Naive thymus-derived CD4-positive, alpha-beta T cell (primary cell): ENCODE measurements around the gene ABCC3. TPM values are rescaled to one million over a fixed set of nuclear protein-coding genes. Genes with fewer than 3 reads are reported as not detected.
A peak's percentile ranks its signal among the peaks of the same experiment; 100 is the strongest.
"Not testable (repeated sequence)": the region's sequence is repeated elsewhere in the genome, so short reads cannot be mapped to it uniquely, and the experiment has no call there.

Source experiments
- ATAC-seq: fragments of 150-1000 bp; cut with Tn5 transposase; 2 replicates; pipeline ENCODE4 v1.10.0; 2021; ENCODE audit warnings: mild to moderate bottlenecking, moderate library complexity
- CTCF ChIA-PET: fragments of 350-600 bp; sonication (Branson Sonifier 250); formaldehyde crosslinking; loops from one replicate; lab custom pipeline; 2021; ENCODE audit warnings: antibody characterized with exemption; lab: Charles Lee
- POLR2A ChIA-PET: fragments of 350-600 bp; sonication (Branson Sonifier 250); formaldehyde crosslinking; loops from one replicate; lab custom pipeline; 2021; ENCODE audit warnings: antibody characterized with exemption, inconsistent platforms; lab: Charles Lee
- DNase-seq, 9 donors: peaks; one replicate each; pipeline versions ENCODE4 v3.0.0 to v3.0.0-alpha.2; 2020 to 2022; ENCODE audit warnings: mixed read lengths in 1 of 9
- H3K27ac ChIP-seq: one replicate; pipeline ENCODE4 v1.7.0; 2013; ENCODE audit warnings: mild to moderate bottlenecking, low read depth, low read length, moderate library complexity
- H3K27me3 ChIP-seq, 2 donors: one replicate each; pipeline ENCODE4 v1.7.0; 2013; ENCODE audit warnings: low read length in 2 of 2, mild to moderate bottlenecking in 2 of 2, moderate library complexity in 2 of 2; ENCODE audit not compliant: control insufficient read depth in 2 of 2, insufficient read depth in 2 of 2
- H3K36me3 ChIP-seq, 3 experiments: 1 replicate in 2 of 3; 2 replicates in 1 of 3; pipeline ENCODE4 v1.7.0; 2013; ENCODE audit warnings: low read length in 3 of 3, mild to moderate bottlenecking in 3 of 3, moderate library complexity in 1 of 3; ENCODE audit not compliant: insufficient read depth in 3 of 3, control insufficient read depth in 2 of 3
- H3K4me1 ChIP-seq, 2 donors: one replicate each; pipeline ENCODE4 v1.7.0; 2013; ENCODE audit warnings: low read length in 2 of 2, mild to moderate bottlenecking in 2 of 2, moderate library complexity in 1 of 2; ENCODE audit not compliant: control insufficient read depth in 2 of 2, insufficient read depth in 2 of 2
- H3K4me3 ChIP-seq: 2 replicates; pipeline ENCODE4 v1.7.0; 2013; ENCODE audit warnings: mild to moderate bottlenecking, low read length
- H3K9me3 ChIP-seq, 3 experiments: 1 replicate in 2 of 3; 2 replicates in 1 of 3; pipeline ENCODE4 v1.7.0; 2013; ENCODE audit warnings: low read length in 3 of 3; ENCODE audit not compliant: control insufficient read depth in 2 of 3
- H3K27ac Mint-ChIP-seq, 9 donors: one replicate each; pipeline ENCODE4 v1.8.0; 2020 to 2022; ENCODE audit warnings: mixed read lengths in 9 of 9, mild to moderate bottlenecking in 8 of 9, moderate library complexity in 5 of 9, inconsistent platforms in 2 of 9
- H3K27me3 Mint-ChIP-seq, 5 donors: one replicate each; pipeline ENCODE4 v1.8.0; 2021 to 2022; ENCODE audit warnings: mixed read lengths in 5 of 5, mild to moderate bottlenecking in 1 of 5
- H3K36me3 Mint-ChIP-seq, 5 donors: one replicate each; pipeline ENCODE4 v1.8.0; 2020 to 2022; ENCODE audit warnings: mixed read lengths in 5 of 5, mild to moderate bottlenecking in 3 of 5, inconsistent platforms in 1 of 5
- H3K4me1 Mint-ChIP-seq, 7 donors: one replicate each; pipeline ENCODE4 v1.8.0; 2020 to 2022; ENCODE audit warnings: mixed read lengths in 7 of 7, mild to moderate bottlenecking in 3 of 7, inconsistent platforms in 1 of 7
- H3K4me3 Mint-ChIP-seq, 10 donors: one replicate each; pipeline ENCODE4 v1.8.0; 2020 to 2022; ENCODE audit warnings: mild to moderate bottlenecking in 10 of 10, mixed read lengths in 10 of 10, moderate library complexity in 6 of 10, inconsistent platforms in 2 of 10
- H3K9me3 Mint-ChIP-seq, 11 donors: one replicate each; pipeline ENCODE4 v1.8.0; 2020 to 2022; ENCODE audit warnings: mixed read lengths in 11 of 11, mild to moderate bottlenecking in 4 of 11, inconsistent platforms in 1 of 11, moderate library complexity in 1 of 11
- intact Hi-C, 2 donors: fragments of 100-400 bp; cut with micrococcal nuclease; formaldehyde crosslinking; loops; one replicate each; pipeline ENCODE4 v1.15.1; 2023
- polyA plus RNA-seq, 2 donors: library from polyadenylated mRNA; unstranded; fragments of 300-500 nt; fragmentation: Illumina TruSeq; gene quantifications; one replicate each; pipeline ENCODE4 v1.2.3, GENCODE V29; 2021
- total RNA-seq, 6 experiments: library from RNA in 5 of 6; stranded (reverse) in 5 of 6; gene quantifications; 1 replicate in 5 of 6; 2 replicates in 1 of 6; pipeline ENCODE4 v1.2.3 and lab custom pipeline; 2021 to 2026

Gene ABCC3
- total and polyA plus RNA-seq, 7 experiments from 2014 or later: 0.68 to 22.4 (median 1.3) TPM; not detected in 3

DNA sequence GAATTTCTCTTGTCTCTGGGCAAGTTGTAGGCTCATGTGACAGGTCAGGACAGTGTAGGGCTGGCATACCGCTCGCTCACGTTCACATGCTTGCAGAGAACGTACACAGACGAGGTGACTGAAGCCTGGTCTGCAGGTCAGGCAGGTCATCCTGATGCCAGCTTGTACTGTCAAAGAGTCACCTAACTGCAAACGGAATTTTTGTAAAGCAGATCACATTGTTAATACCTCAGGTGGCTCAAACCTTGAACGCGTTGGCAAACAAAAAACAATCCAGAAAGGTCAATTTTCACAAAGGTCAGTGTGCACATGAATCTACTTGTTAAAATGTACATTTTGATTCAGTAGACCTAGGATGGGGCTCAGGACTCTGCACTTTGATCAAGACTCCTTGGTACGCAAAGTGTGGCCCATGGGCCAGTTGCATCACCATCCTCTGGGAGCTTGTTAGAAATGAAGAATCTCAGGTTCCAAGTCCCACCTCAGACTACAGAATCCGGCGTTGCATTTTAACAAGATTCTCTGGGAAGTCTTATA lies 44.4 kb downstream of the ABCC3 start:
- Mint-ChIP-seq H3K27me3 (peaks cover 12 to 40% (median 19%) of the 10 kb centered on the region in 5 donors), H3K4me3 (no peak overlapping the region), H3K27ac (no peak overlapping the region), H3K36me3 (no peaks in the 10 kb centered on the region), H3K4me1 (peaks cover 5 to 12% (median 7%) of the 10 kb centered on the region in 7 donors), H3K9me3 (peaks cover 0 to 2% (median 0%) of the 10 kb centered on the region in 11 donors)
- no peak overlapping the region for H3K27ac ChIP-seq
- H3K36me3 ChIP-seq: no peaks in the 10 kb centered on the region
- intact Hi-C loops: no loop called here
- H3K9me3 ChIP-seq: no peaks in the 10 kb centered on the region
- no peaks in the 10 kb centered on the region for H3K4me1 ChIP-seq
- ChIA-PET POLR2A (no interaction called here), CTCF (interaction anchor here (0.6 kb wide), 1 partner anchor 154 kb away, joined by 4 read pairs; no protein-coding TSS in a partner anchor)
- ATAC-seq (no peak), DNase-seq (no peak)
- no peaks in the 10 kb centered on the region for H3K27me3 ChIP-seq
- no peak overlapping the region for H3K4me3 ChIP-seq

DNA sequence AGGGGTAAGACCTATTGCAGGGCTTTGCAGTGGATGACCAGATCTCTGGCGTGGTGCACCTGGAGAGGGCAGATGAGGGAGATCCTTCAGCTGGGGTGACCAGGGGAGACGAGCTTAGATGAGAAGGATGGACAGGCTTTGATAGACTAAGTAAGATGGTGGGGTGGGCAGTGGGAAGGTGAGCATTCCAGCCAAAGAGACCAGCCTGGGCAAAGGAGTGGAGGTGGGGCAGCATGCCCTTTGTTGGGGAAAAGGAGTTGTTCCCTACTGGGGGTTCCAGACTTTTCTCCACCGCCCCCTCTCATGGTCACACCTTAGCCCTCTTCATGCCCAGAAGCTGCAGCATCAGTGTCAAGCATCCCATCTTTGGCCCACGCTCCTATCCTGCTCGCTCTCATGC lies 45.4 kb downstream of the ABCC3 start:
- intact Hi-C loops: no loop called here
- H3K36me3 ChIP-seq: no peaks in the 10 kb centered on the region
- ATAC-seq: no peak
- CTCF ChIA-PET: no interaction called here
- H3K4me1 Mint-ChIP-seq: peaks cover 5 to 12% (median 7%) of the 10 kb centered on the region in 7 donors
- H3K27me3 ChIP-seq: no peaks in the 10 kb centered on the region
- H3K9me3 ChIP-seq: no peaks in the 10 kb centered on the region
- H3K36me3 Mint-ChIP-seq: no peaks in the 10 kb centered on the region
- no peak overlapping the region for H3K27ac ChIP-seq
- no peaks in the 10 kb centered on the region for H3K4me1 ChIP-seq
- peaks cover 0 to 2% (median 0%) of the 10 kb centered on the region in 11 donors for H3K9me3 Mint-ChIP-seq
- peak overlapping the region in 1 of 9 donors; percentile 17 for H3K27ac Mint-ChIP-seq
- H3K4me3 Mint-ChIP-seq: no peak overlapping the region
- H3K27me3 Mint-ChIP-seq: peaks cover 12 to 42% (median 19%) of the 10 kb centered on the region in 5 donors
- no peak overlapping the region for H3K4me3 ChIP-seq
- DNase-seq: no peak
- POLR2A ChIA-PET: no interaction called here

DNA sequence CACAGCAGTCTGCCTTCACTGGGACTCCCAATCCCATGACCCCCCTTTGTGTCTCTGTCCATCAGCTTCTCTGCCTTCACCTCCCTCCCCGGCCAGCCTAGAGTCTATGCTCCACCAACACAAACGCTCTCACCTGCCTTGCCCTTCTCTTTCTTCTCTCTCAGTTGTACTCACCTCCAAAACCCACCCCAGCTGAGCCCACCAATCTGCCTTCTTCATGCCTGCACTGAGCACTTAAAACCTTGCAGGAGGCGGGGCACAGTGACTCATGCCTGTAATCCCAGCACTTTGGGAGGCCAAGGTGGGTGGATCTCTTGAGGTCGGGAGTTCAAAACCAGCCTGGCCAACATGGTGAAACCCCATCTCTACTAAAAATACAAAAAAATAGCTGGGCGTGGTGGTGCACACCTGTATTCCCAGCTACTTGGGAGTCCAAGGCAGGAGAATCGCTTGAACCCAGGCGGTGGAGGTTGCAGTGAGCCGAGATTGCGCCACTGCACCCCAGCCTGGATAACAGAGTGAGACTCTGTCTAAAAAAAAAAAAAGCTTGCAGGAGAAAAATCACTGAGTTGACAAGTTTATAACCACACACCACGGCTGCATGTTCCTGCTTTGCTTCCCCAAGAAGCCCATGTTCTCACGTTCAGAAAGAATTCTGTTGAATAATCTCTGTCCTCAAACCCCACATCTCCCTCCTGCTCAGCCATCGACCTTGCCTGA lies 46.0 kb downstream of the ABCC3 start:
- peaks cover 12 to 43% (median 19%) of the 10 kb centered on the region in 5 donors for H3K27me3 Mint-ChIP-seq
- POLR2A ChIA-PET: not testable (repeated sequence)

DNA sequence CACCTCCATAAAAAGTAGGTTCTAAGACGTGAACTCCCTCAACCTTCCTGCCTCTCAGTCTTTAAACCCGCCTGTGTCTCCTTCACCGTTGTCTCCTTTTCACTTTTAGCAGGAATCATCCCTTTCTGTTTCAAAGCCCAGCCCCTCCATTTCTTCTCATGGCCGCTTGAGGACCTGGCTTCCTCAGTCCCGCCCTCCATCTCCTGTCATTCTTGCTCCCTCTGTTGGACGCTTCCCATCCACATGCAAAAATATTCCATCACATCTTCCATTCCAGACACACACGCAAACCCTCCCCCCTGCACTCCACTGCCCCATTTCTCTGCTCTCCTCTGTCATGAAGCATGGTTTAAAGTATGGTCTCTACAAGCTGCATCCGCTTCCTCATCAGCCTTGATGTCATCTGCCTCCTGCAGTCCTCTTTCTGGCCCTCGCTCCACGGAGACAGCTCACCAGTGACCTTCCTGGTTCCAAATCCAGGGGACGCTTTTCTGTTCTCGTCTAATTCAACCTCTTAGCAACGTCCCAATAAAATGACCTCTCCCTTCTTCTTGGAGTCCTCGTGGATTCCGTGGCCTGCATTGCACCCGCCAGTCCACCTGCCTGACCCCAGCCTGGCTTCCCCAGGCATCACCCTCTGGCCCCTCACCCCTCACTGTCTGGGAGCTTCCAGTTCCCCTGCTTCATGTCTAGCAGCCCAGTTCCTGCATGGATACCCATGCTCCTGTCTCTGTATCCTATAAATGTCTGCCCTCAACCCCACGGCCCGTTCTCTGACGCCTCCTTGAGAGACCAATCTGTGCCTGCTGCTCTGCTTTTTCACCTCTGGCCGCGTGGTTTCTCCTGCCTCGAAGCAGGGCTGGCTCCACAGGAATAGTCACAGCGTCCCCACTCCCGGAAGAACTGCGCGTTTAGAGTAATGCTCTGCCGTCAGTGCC lies 46.9 kb downstream of the ABCC3 start:
- H3K4me1 Mint-ChIP-seq: peaks cover 5 to 12% (median 7%) of the 10 kb centered on the region in 7 donors
- peak overlapping the region in 2 of 10 donors; percentile 1 to 18 for H3K4me3 Mint-ChIP-seq
- H3K9me3 Mint-ChIP-seq: peaks cover 0 to 2% (median 0%) of the 10 kb centered on the region in 11 donors
- ATAC-seq (peak; percentile 29), DNase-seq (no peak)
- Histone ChIP-seq H3K36me3 (no peaks in the 10 kb centered on the region), H3K9me3 (no peaks in the 10 kb centered on the region), H3K4me3 (no peak overlapping the region), H3K27me3 (no peaks in the 10 kb centered on the region), H3K27ac (no peak overlapping the region), H3K4me1 (no peaks in the 10 kb centered on the region)
- peaks cover 12 to 48% (median 19%) of the 10 kb centered on the region in 5 donors for H3K27me3 Mint-ChIP-seq
- no peaks in the 10 kb centered on the region for H3K36me3 Mint-ChIP-seq
- intact Hi-C loops: no loop called here
- ChIA-PET CTCF (no interaction called here), POLR2A (no interaction called here)
- H3K27ac Mint-ChIP-seq: no peak overlapping the region

More for the DNA sequence above, 46.0 kb downstream of the ABCC3 start:
- H3K4me3 Mint-ChIP-seq: peak overlapping the region in 1 of 10 donors; percentile 18
- H3K36me3 ChIP-seq, H3K9me3 Mint-ChIP-seq, H3K4me3 ChIP-seq, DNase-seq, H3K4me1 ChIP-seq, H3K27ac ChIP-seq, intact Hi-C loops, ATAC-seq, H3K36me3 Mint-ChIP-seq, H3K27me3 ChIP-seq, CTCF ChIA-PET, H3K9me3 ChIP-seq: not testable (repeated sequence)
- peak overlapping the region in 1 of 9 donors; percentile 28 for H3K27ac Mint-ChIP-seq
- peaks cover 5 to 12% (median 7%) of the 10 kb centered on the region in 7 donors for H3K4me1 Mint-ChIP-seq

DNA sequence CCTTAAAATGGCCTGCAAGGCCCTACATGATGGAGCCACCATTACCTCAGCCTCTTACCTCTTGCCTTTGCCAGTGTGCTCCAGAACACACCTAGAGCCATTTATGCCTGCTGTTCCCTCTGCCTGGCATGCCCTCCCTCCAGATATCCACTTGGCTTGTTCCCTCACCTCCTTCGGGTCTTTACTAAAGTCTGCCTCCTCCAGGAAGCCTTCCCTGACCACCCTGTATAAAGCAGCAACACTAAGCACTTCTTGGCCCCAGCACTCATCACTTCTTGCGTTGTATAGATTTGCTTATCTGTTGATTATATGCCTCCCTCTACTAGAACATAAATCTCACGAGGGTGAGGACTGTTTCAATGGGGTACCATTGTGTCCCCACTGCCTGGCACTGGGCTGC lies 47.8 kb downstream of the ABCC3 start:
- Mint-ChIP-seq H3K36me3 (no peaks in the 10 kb centered on the region), H3K4me1 (peaks cover 5 to 12% (median 7%) of the 10 kb centered on the region in 7 donors), H3K27ac (peak overlapping the region in 1 of 9 donors; percentile 4), H3K4me3 (no peak overlapping the region), H3K9me3 (peaks cover 0 to 2% (median 0%) of the 10 kb centered on the region in 11 donors), H3K27me3 (peaks cover 12 to 44% (median 15%) of the 10 kb centered on the region in 5 donors)
- Histone ChIP-seq H3K4me3 (no peak overlapping the region), H3K4me1 (no peaks in the 10 kb centered on the region), H3K27ac (no peak overlapping the region), H3K36me3 (no peaks in the 10 kb centered on the region), H3K27me3 (no peaks in the 10 kb centered on the region), H3K9me3 (no peaks in the 10 kb centered on the region)
- intact Hi-C loops: no loop called here
- no peak for DNase-seq
- no peak for ATAC-seq
- ChIA-PET POLR2A (no interaction called here), CTCF (no interaction called here)

DNA sequence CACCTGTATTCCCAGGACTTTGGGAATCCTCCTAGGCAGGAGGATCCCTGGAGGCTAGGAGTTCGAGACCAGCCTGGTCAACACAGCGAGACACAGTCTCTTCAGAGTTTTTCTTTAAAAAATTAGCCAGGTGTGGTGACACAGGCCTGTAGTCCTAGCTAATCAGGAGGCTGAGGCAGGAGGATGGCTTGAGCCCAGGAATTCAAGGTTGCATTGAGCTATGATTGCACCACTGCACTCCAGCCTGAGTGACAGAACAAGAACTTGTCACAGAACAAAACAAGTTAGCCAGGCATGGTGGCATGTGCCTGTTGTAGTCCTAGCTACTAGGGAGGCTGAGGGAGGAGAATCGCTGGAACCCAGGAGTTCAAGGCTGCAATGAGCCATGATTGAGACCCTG lies 48.3 kb downstream of the ABCC3 start:
- no peak for DNase-seq
- no peaks in the 10 kb centered on the region for H3K27me3 ChIP-seq
- H3K27me3 Mint-ChIP-seq: peaks cover 12 to 44% (median 15%) of the 10 kb centered on the region in 5 donors
- no peaks in the 10 kb centered on the region for H3K36me3 ChIP-seq
- POLR2A ChIA-PET: no interaction called here
- no peak overlapping the region for H3K27ac Mint-ChIP-seq
- CTCF ChIA-PET: no interaction called here
- H3K36me3 Mint-ChIP-seq: no peaks in the 10 kb centered on the region
- intact Hi-C loops: no loop called here
- H3K27ac ChIP-seq: no peak overlapping the region
- H3K9me3 Mint-ChIP-seq: peaks cover 0 to 2% (median 0%) of the 10 kb centered on the region in 11 donors
- no peaks in the 10 kb centered on the region for H3K9me3 ChIP-seq
- H3K4me3 Mint-ChIP-seq: no peak overlapping the region
- H3K4me1 Mint-ChIP-seq: peaks cover 5 to 12% (median 7%) of the 10 kb centered on the region in 7 donors
- no peak for ATAC-seq
- H3K4me1 ChIP-seq: no peaks in the 10 kb centered on the region
- H3K4me3 ChIP-seq: no peak overlapping the region
